ENCODE results near the gene SRC. TPM values are rescaled to one million over a fixed set of nuclear protein-coding genes. Genes with fewer than 3 reads are reported as not detected.

SRC gene
- total and polyA plus RNA-seq, 10 donors: 7.0 to 68.0 (median 31.2) TPM

DNA sequence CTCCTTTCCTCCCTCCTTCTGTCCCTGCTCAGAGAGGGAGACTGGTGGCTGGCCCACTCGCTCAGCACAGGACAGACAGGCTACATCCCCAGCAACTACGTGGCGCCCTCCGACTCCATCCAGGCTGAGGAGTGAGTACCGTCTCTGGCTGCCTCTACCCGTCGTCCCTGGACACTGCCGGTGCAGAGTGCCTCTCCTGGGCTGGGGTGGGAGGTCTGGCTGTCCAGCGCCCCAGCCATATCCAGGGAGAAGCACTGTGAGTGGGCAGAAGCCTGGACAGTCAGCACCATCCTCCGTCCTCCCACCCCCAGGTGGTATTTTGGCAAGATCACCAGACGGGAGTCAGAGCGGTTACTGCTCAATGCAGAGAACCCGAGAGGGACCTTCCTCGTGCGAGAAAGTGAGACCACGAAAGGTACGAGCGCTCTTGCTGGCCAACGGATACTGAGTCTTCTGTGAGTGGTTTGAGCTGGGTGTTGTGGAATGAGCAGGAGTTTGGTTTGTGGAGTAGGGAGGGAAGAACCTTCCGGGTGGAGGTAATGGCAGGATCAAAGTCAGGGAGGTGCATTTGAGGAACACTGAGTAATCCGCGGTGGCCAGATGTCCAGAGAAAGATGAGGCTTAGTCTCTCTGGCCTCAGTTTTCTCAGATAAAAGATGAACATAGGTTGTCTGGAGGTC is 48.1 kb downstream of the SRC start:
- Histone ChIP-seq H3K4me1 (peaks cover 0 to 7% (median 0%) of the 10 kb centered on the region in 6 donors), H3K9me3 (no peaks in the 10 kb centered on the region), H3K36me3 (peaks cover 0 to 90% (median 8%) of the 10 kb centered on the region in 6 donors), H3K27me3 (replicated peaks in 1 of 7) (peaks cover 0 to 13% (median 0%) of the 10 kb centered on the region in 7 donors), H3K4me3 (no peak overlapping the region), H3K27ac (no peak overlapping the region)
- DNase-seq: peak; percentile 73
- 85 to 93% (median 91%) methylated on average over 21 to 22 of the region's 22 CpGs for WGBS, 5 donors
- TF ChIP-seq CTCF (IDR thresholded peaks at IDR 0.05 in 8 of 11, conservative IDR thresholded peaks at IDR 0.05 in 3 of 11) (no peak), POLR2A (IDR thresholded peaks at IDR 0.05) (no peak), POLR2AphosphoS5 (IDR thresholded peaks at IDR 0.05) (no peak)
- intact Hi-C loops (cut with DNase I; ENCODE audit: low total_unique reads): no loop called here

DNA sequence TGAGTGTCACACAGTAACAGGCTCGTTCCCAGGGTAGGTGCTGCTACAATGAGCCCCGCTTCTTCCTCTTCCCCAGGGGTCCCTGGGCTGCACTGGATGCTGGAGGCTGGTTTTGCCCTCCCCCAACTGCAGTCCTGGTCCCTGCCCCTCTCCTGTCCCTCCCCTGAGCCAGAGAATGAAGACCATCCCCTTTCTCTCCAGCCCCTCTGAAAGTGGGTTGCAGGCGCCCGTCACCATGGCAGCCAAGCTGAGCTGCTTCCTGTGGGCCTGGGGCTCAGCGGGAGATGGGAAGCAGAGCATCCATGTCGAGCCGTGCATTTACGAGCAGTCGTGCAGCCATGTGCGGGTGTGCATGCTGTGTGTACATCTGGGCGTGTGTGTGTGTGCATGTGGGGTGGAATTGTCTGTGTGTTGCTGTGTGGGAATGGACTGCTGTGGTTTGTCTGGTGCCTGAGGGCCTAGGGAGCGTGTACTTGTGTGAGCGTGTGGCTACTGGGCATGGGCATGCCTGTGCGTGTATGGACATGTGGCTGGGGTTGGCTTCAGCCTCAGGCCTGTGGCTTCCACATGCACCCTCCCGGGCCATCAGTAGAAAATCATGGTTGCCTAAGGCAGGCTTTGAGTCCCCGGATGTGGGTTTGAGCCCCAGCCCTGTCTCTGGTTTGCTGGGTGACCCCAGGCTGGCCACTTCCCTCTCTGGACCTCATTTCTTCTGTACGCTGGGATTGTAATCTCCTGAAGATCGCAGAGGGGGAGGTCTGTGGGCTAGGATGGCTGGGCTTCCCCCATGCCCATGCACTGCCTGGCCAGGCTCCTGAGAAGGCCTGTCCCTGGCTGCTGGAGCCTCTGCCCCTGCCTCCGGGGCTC is 48.8 kb downstream of the SRC start:
- H3K4me3 ChIP-seq: no peak overlapping the region
- no peak for TF ChIP-seq POLR2AphosphoS5 (IDR thresholded peaks at IDR 0.05)
- TF ChIP-seq CTCF (IDR thresholded peaks at IDR 0.05 in 8 of 11, conservative IDR thresholded peaks at IDR 0.05 in 3 of 11): no peak
- no peak for TF ChIP-seq POLR2A (IDR thresholded peaks at IDR 0.05)
- intact Hi-C loops (cut with DNase I; ENCODE audit: low total_unique reads): no loop called here
- peaks cover 0 to 13% (median 0%) of the 10 kb centered on the region in 7 donors for H3K27me3 ChIP-seq (replicated peaks in 1 of 7)
- WGBS, 5 donors: 84 to 88% (median 85%) methylated on average over 11 to 19 of the region's 19 CpGs
- H3K9me3 ChIP-seq: no peaks in the 10 kb centered on the region
- H3K27ac ChIP-seq: no peak overlapping the region
- DNase-seq: peak; percentile 15
- peaks cover 0 to 91% (median 8%) of the 10 kb centered on the region in 6 donors for H3K36me3 ChIP-seq
- H3K4me1 ChIP-seq: peaks cover 0 to 7% (median 0%) of the 10 kb centered on the region in 6 donors

GRCh38 chr20:37395410-37395797 is 49.5 kb downstream of the SRC start:
- WGBS, 5 donors: 65 to 82% (median 70%) methylated on average over 8 to 9 of the region's 9 CpGs
- H3K27me3 ChIP-seq (replicated peaks in 1 of 7): peaks cover 0 to 13% (median 0%) of the 10 kb centered on the region in 7 donors
- H3K9me3 ChIP-seq: no peaks in the 10 kb centered on the region
- intact Hi-C loops (cut with DNase I; ENCODE audit: low total_unique reads): no loop called here
- no peak overlapping the region for H3K4me3 ChIP-seq
- peaks cover 0 to 96% (median 8%) of the 10 kb centered on the region in 6 donors for H3K36me3 ChIP-seq
- no peak overlapping the region for H3K27ac ChIP-seq
- H3K4me1 ChIP-seq: peaks cover 0 to 7% (median 0%) of the 10 kb centered on the region in 6 donors
- TF ChIP-seq CTCF (IDR thresholded peaks at IDR 0.05 in 8 of 11, conservative IDR thresholded peaks at IDR 0.05 in 3 of 11) (no peak), POLR2A (IDR thresholded peaks at IDR 0.05) (no peak), POLR2AphosphoS5 (IDR thresholded peaks at IDR 0.05) (no peak)
- DNase-seq: no peak
